ENCODE measurements around the gene MAG. TPM values are rescaled to one million over a fixed set of nuclear protein-coding genes. Genes with fewer than 3 reads are reported as not detected.

MAG gene
- total RNA-seq, 4 donors from 2014 or later: 1.7 to 19.2 (median 2.7) TPM; not detected in 1

- WGBS, 2 donors: 83 to 93% methylated on average over 2 of the region's 2 CpGs
Observed at GRCh38 chr19:35321291-35321690, 29.3 kb downstream of the MAG start.

GRCh38 chr19:35322014-35322413, 30.1 kb downstream of the MAG start:
- H3K36me3 ChIP-seq: no peaks in the 10 kb centered on the region
- TF ChIP-seq POLR2A (IDR thresholded peaks at IDR 0.05) (no peak), CTCF (IDR thresholded peaks at IDR 0.05) (no peak)
- H3K9me3 ChIP-seq: no peaks in the 10 kb centered on the region
- no peaks in the 10 kb centered on the region for H3K27me3 ChIP-seq
- H3K4me1 ChIP-seq: peaks cover 17 to 37% of the 10 kb centered on the region in 2 donors
- 94 to 96% methylated on average over 9 of the region's 9 CpGs for WGBS, 2 donors
- DNase-seq: no peak
- H3K4me3 ChIP-seq (replicated peaks in 1 of 3): no peak overlapping the region
- H3K27ac ChIP-seq: no peak overlapping the region
- intact Hi-C loops (cut with DNase I): no loop called here

More at GRCh38 chr19:35321291-35321690, 29.3 kb downstream of the MAG start:
- Histone ChIP-seq H3K36me3 (no peaks in the 10 kb centered on the region), H3K4me1 (peaks cover 17 to 44% of the 10 kb centered on the region in 2 donors), H3K27ac (no peak overlapping the region), H3K27me3 (no peaks in the 10 kb centered on the region), H3K9me3 (no peaks in the 10 kb centered on the region), H3K4me3 (replicated peaks in 1 of 3) (no peak overlapping the region)
- no peak for DNase-seq
- intact Hi-C loops (cut with DNase I): no loop called here
- no peak for TF ChIP-seq POLR2A (IDR thresholded peaks at IDR 0.05)
- TF ChIP-seq CTCF (IDR thresholded peaks at IDR 0.05): no peak

GRCh38 chr19:35327642-35328041, 35.7 kb downstream of the MAG start:
- Histone ChIP-seq H3K36me3 (no peaks in the 10 kb centered on the region), H3K9me3 (no peaks in the 10 kb centered on the region), H3K4me1 (no peaks in the 10 kb centered on the region), H3K4me3 (replicated peaks in 1 of 3) (no peak overlapping the region), H3K27ac (no peak overlapping the region), H3K27me3 (no peaks in the 10 kb centered on the region)
- WGBS, 2 donors: 84 to 93% methylated on average over 4 of the region's 4 CpGs
- no peak for TF ChIP-seq POLR2A (IDR thresholded peaks at IDR 0.05)
- no peak for TF ChIP-seq CTCF (IDR thresholded peaks at IDR 0.05)
- DNase-seq: no peak
- intact Hi-C loops (cut with DNase I): no loop called here

GRCh38 chr19:35328851-35329285, 36.9 kb downstream of the MAG start, which contains the start of gene CD22:
Gene CD22 (plus strand): TSS chr19:35329187. CDS start chr19:35332041, 2,854 bp downstream.
- intact Hi-C loops (cut with DNase I): no loop called here
- Histone ChIP-seq H3K27me3 (no peaks in the 10 kb centered on the region), H3K27ac (no peak within 1 kb of the TSS), H3K4me1 (no peaks in the 10 kb centered on the region), H3K9me3 (no peaks in the 10 kb centered on the region), H3K4me3 (replicated peaks in 1 of 3) (no peak within 1 kb of the TSS), H3K36me3 (no peaks in the 10 kb centered on the region)
- DNase-seq: no peak
- TF ChIP-seq POLR2A (IDR thresholded peaks at IDR 0.05) (no peak), CTCF (IDR thresholded peaks at IDR 0.05) (no peak)
- 86 to 87% methylated on average over 12 of the region's 12 CpGs for WGBS, 2 donors

- no peak for DNase-seq
- TF ChIP-seq CTCF (IDR thresholded peaks at IDR 0.05) (no peak), POLR2A (IDR thresholded peaks at IDR 0.05) (no peak)
- Histone ChIP-seq H3K36me3 (no peaks in the 10 kb centered on the region), H3K4me1 (no peaks in the 10 kb centered on the region), H3K27ac (no peak overlapping the region), H3K9me3 (no peaks in the 10 kb centered on the region), H3K27me3 (no peaks in the 10 kb centered on the region), H3K4me3 (replicated peaks in 1 of 3) (no peak overlapping the region)
- 95 to 96% methylated on average over 4 of the region's 4 CpGs for WGBS, 2 donors
- intact Hi-C loops (cut with DNase I): no loop called here
Observed at GRCh38 chr19:35329323-35329722, 37.4 kb downstream of the MAG start.

Data from thyroid gland (tissue), 4 donors.